HG03060 (cell line): Measurements from ENCODE around the gene SIGLEC7.
"Not testable (repeated sequence)": the region's sequence is repeated elsewhere in the genome, so short reads cannot be mapped to it uniquely, and the experiment has no call there.

ENCODE experiments used
- ATAC-seq: cut with Tn5 transposase; IDR thresholded peaks from one replicate; pipeline ENCODE4 v1.9.1; 2021; ENCODE audit warnings: low read depth, moderate number of reproducible peaks; ENCODE audit not compliant: unreplicated experiment

The SIGLEC7 gene

GRCh38 chr19:51137792-51138425 is 4.2 kb upstream of the SIGLEC7 start:
- no peak for ATAC-seq

GRCh38 chr19:51138549-51138979 is 3.5 kb upstream of the SIGLEC7 start:
- no peak for ATAC-seq

- no peak for ATAC-seq
Observed at GRCh38 chr19:51139299-51140014, 2.6 kb upstream of the SIGLEC7 start.

GRCh38 chr19:51140441-51140840 is 1.7 kb upstream of the SIGLEC7 start:
- ATAC-seq, result no peak

GRCh38 chr19:51141181-51141580 is 920 bp upstream of the SIGLEC7 start:
- no peak for ATAC-seq

GRCh38 chr19:51142809-51143475 is 841 bp downstream of the SIGLEC7 start:
- ATAC-seq, result not testable (repeated sequence)

GRCh38 chr19:51143486-51143885 is 1.4 kb downstream of the SIGLEC7 start:
- ATAC-seq, result no peak

GRCh38 chr19:51144482-51145045 is 2.5 kb downstream of the SIGLEC7 start:
- ATAC-seq, result no peak

GRCh38 chr19:51145916-51146493 is 3.9 kb downstream of the SIGLEC7 start:
- ATAC-seq, result no peak

GRCh38 chr19:51146751-51147150 is 4.7 kb downstream of the SIGLEC7 start:
- no peak for ATAC-seq

- ATAC-seq, result no peak
Observed at GRCh38 chr19:51147663-51148062, 5.6 kb downstream of the SIGLEC7 start.

- ATAC-seq, result no peak
Observed at GRCh38 chr19:51148580-51148979, 6.5 kb downstream of the SIGLEC7 start.

GRCh38 chr19:51150627-51151026 is 8.5 kb downstream of the SIGLEC7 start:
- no peak for ATAC-seq

- ATAC-seq, result no peak
Observed at GRCh38 chr19:51156710-51157109, 14.6 kb downstream of the SIGLEC7 start.

- no peak for ATAC-seq
Observed at GRCh38 chr19:51157265-51157664, 15.2 kb downstream of the SIGLEC7 start.

GRCh38 chr19:51158474-51159129 is 16.5 kb downstream of the SIGLEC7 start:
- ATAC-seq, result no peak

GRCh38 chr19:51159656-51160055 is 17.6 kb downstream of the SIGLEC7 start:
- ATAC-seq, result no peak

- ATAC-seq, result no peak
Observed at GRCh38 chr19:51161266-51161665, 19.2 kb downstream of the SIGLEC7 start.

- no peak for ATAC-seq
Observed at GRCh38 chr19:51161867-51162496, 19.9 kb downstream of the SIGLEC7 start.

- ATAC-seq, result no peak
Observed at GRCh38 chr19:51163257-51163656, 21.2 kb downstream of the SIGLEC7 start.
